ENCODE data around the gene RIMS4. TPM values are rescaled to one million over a fixed set of nuclear protein-coding genes. Genes with fewer than 3 reads are reported as not detected.

The RIMS4 gene
- total and polyA plus RNA-seq, 4 donors = not detected

DNA sequence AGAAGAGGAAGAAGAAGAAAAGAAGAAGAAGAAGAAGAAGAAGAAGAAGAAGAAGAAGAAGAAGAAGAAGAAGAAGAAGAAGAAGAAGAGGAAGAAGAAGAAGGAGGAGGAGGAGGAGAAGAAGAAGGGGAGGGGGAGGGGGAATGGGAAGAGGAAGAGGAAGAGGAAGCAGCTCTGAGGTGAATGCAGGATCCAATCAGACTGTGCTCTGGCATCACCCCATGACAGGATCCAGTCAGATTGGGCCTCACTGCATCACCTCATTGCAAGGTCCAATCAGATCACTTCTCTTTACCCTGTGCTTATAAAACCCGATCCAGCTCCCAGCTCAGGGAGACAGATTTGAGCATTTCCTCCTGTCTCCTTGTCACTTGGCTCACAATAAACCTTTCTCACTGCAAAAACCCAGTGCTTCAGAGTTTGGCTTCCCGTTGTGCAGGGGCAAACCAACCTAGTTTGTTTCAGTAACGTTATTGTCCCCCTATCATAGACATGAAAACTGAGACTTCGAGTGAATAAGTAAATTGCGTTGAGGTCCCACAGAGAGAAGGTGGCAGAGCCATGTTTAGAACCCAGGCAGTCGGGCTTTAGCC lies 46.6 kb upstream of the RIMS4 start:
- Histone ChIP-seq H3K27ac (ENCODE audit: low read depth in 1 of 2, low read length in 2 of 2) (no peak overlapping the region), H3K4me3 (ENCODE audit: low read depth in 1 of 3, low read length in 3 of 3) (no peak overlapping the region), H3K9me3 (ENCODE audit: control insufficient read depth in 4 of 4, low read length in 3 of 4) (no peaks in the 10 kb centered on the region), H3K36me3 (ENCODE audit: control insufficient read depth in 4 of 4, insufficient read depth in 3 of 4, low read depth in 1 of 4, low read length in 3 of 4) (no peaks in the 10 kb centered on the region), H3K27me3 (ENCODE audit: control insufficient read depth in 4 of 4, insufficient read depth in 4 of 4, low read length in 3 of 4) (peaks cover 0 to 2% (median 0%) of the 10 kb centered on the region in 4 donors), H3K4me1 (ENCODE audit: control insufficient read depth in 4 of 4, insufficient read depth in 4 of 4, low read length in 3 of 4) (no peaks in the 10 kb centered on the region), H3K9ac (ENCODE audit: low read depth in 1 of 2, low read length in 2 of 2) (no peak overlapping the region)
- DNase-seq (ENCODE audit: low spot score) = no peak
- TF ChIP-seq JUND (IDR thresholded peaks at IDR 0.05) = no peak
- TF ChIP-seq NR2F2 (IDR thresholded peaks at IDR 0.05) = no peak
- no peak for TF ChIP-seq YY1 (IDR thresholded peaks at IDR 0.05)
- 90% methylated on average over 6 of the region's 6 CpGs for WGBS

DNA sequence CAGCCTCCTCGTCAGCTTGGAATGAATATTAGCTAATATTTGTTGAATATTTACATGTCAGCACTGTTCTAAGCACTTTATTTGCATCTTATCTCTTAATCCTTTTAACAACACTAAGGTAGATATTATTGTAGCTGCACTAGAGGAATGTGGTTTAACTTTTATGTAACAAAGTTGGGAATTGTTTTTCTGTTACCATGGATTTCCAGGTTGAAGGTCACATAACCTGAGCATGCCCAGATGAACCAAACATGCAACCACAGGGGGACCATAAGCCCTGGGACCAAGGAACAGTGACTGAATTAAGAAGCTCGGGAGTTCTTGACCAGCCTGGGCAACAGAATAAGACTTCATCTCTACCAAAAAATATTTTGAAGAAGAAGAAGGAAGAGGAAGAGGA lies 46.1 kb upstream of the RIMS4 start:
- TF ChIP-seq FOXA1 (IDR thresholded peaks at IDR 0.05) = no peak
- TF ChIP-seq RXRA (IDR thresholded peaks at IDR 0.05) = no peak
- H3K4me3 ChIP-seq (ENCODE audit: low read depth in 1 of 3, low read length in 3 of 3) = no peak overlapping the region
- WGBS = 60% methylated on average over 2 of the region's 2 CpGs
- H3K36me3 ChIP-seq (ENCODE audit: control insufficient read depth in 4 of 4, insufficient read depth in 3 of 4, low read depth in 1 of 4, low read length in 3 of 4) = no peaks in the 10 kb centered on the region
- no peak overlapping the region for H3K27ac ChIP-seq (ENCODE audit: low read depth in 1 of 2, low read length in 2 of 2)
- peaks cover 0 to 2% (median 0%) of the 10 kb centered on the region in 4 donors for H3K27me3 ChIP-seq (ENCODE audit: control insufficient read depth in 4 of 4, insufficient read depth in 4 of 4, low read length in 3 of 4)
- no peak overlapping the region for H3K9ac ChIP-seq (ENCODE audit: low read depth in 1 of 2, low read length in 2 of 2)
- no peaks in the 10 kb centered on the region for H3K9me3 ChIP-seq (ENCODE audit: control insufficient read depth in 4 of 4, low read length in 3 of 4)
- DNase-seq (ENCODE audit: low spot score) = no peak
- H3K4me1 ChIP-seq (ENCODE audit: control insufficient read depth in 4 of 4, insufficient read depth in 4 of 4, low read length in 3 of 4) = no peaks in the 10 kb centered on the region

DNA sequence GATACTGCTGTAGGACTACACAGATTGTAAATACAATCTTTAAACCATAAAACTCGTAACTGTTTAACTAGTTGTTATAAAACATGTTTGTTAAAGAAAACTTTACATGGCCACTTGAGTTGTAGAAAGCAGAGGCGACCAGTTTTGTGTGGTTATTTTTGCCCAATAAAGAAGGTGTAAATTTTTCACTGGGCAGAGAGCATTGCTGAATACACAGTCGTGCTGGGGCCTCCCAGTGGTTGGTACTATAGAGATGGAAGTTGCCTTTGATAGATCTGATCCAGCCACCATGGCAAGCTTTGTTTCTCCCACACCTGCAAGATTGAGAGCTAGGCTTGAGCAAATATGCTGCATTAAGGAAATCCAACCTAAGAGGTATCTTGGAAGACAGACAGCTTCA lies 41.2 kb upstream of the RIMS4 start:
- H3K27ac ChIP-seq (ENCODE audit: low read depth in 1 of 2, low read length in 2 of 2) = no peak overlapping the region
- no peak for DNase-seq (ENCODE audit: low spot score)
- 58% methylated on average over 3 of the region's 3 CpGs for WGBS

More for the DNA sequence above, 41.2 kb upstream of the RIMS4 start:
- H3K36me3 ChIP-seq (ENCODE audit: control insufficient read depth in 4 of 4, insufficient read depth in 3 of 4, low read depth in 1 of 4, low read length in 3 of 4) = no peaks in the 10 kb centered on the region
- H3K4me3 ChIP-seq (ENCODE audit: low read depth in 1 of 3, low read length in 3 of 3) = no peak overlapping the region
- no peak for TF ChIP-seq HNF4A (conservative IDR thresholded peaks at IDR 0.05)
- no peak for TF ChIP-seq GABPA (IDR thresholded peaks at IDR 0.05 in 1 of 2, conservative IDR thresholded peaks at IDR 0.05 in 1 of 2)
- TF ChIP-seq, protein P1, sequence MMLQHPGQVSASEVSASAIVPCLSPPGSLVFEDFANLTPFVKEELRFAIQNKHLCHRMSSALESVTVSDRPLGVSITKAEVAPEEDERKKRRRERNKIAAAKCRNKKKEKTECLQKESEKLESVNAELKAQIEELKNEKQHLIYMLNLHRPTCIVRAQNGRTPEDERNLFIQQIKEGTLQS (IDR thresholded peaks at IDR 0.05) = no peak
- no peak for TF ChIP-seq HNF4G (IDR thresholded peaks at IDR 0.05)
- TF ChIP-seq EGR1 (IDR thresholded peaks at IDR 0.05; ENCODE audit: low read depth in 2 of 2) = no peak
- no peak for TF ChIP-seq NR2F2 (IDR thresholded peaks at IDR 0.05)
- no peak for TF ChIP-seq SP1 (IDR thresholded peaks at IDR 0.05)
- TF ChIP-seq, protein P2, sequence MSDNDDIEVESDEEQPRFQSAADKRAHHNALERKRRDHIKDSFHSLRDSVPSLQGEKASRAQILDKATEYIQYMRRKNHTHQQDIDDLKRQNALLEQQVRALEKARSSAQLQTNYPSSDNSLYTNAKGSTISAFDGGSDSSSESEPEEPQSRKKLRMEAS (IDR thresholded peaks at IDR 0.05) = no peak
- no peak for TF ChIP-seq RXRA (IDR thresholded peaks at IDR 0.05)
- TF ChIP-seq CTCF (IDR thresholded peaks at IDR 0.05; ENCODE audit: low read depth, low read length, missing input control) = no peak
- TF ChIP-seq, protein P3, sequence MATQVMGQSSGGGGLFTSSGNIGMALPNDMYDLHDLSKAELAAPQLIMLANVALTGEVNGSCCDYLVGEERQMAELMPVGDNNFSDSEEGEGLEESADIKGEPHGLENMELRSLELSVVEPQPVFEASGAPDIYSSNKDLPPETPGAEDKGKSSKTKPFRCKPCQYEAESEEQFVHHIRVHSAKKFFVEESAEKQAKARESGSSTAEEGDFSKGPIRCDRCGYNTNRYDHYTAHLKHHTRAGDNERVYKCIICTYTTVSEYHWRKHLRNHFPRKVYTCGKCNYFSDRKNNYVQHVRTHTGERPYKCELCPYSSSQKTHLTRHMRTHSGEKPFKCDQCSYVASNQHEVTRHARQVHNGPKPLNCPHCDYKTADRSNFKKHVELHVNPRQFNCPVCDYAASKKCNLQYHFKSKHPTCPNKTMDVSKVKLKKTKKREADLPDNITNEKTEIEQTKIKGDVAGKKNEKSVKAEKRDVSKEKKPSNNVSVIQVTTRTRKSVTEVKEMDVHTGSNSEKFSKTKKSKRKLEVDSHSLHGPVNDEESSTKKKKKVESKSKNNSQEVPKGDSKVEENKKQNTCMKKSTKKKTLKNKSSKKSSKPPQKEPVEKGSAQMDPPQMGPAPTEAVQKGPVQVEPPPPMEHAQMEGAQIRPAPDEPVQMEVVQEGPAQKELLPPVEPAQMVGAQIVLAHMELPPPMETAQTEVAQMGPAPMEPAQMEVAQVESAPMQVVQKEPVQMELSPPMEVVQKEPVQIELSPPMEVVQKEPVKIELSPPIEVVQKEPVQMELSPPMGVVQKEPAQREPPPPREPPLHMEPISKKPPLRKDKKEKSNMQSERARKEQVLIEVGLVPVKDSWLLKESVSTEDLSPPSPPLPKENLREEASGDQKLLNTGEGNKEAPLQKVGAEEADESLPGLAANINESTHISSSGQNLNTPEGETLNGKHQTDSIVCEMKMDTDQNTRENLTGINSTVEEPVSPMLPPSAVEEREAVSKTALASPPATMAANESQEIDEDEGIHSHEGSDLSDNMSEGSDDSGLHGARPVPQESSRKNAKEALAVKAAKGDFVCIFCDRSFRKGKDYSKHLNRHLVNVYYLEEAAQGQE (IDR thresholded peaks at IDR 0.05) = no peak
- no peak for TF ChIP-seq FOXA1 (IDR thresholded peaks at IDR 0.05)
- TF ChIP-seq, protein P4, sequence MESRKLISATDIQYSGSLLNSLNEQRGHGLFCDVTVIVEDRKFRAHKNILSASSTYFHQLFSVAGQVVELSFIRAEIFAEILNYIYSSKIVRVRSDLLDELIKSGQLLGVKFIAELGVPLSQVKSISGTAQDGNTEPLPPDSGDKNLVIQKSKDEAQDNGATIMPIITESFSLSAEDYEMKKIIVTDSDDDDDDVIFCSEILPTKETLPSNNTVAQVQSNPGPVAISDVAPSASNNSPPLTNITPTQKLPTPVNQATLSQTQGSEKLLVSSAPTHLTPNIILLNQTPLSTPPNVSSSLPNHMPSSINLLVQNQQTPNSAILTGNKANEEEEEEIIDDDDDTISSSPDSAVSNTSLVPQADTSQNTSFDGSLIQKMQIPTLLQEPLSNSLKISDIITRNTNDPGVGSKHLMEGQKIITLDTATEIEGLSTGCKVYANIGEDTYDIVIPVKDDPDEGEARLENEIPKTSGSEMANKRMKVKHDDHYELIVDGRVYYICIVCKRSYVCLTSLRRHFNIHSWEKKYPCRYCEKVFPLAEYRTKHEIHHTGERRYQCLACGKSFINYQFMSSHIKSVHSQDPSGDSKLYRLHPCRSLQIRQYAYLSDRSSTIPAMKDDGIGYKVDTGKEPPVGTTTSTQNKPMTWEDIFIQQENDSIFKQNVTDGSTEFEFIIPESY (IDR thresholded peaks at IDR 0.05) = no peak
- no peak for TF ChIP-seq RAD21 (IDR thresholded peaks at IDR 0.05)
- TF ChIP-seq FOXA2 (IDR thresholded peaks at IDR 0.05) = no peak
- H3K27me3 ChIP-seq (ENCODE audit: control insufficient read depth in 4 of 4, insufficient read depth in 4 of 4, low read length in 3 of 4) = peaks cover 0 to 7% (median under 1%) of the 10 kb centered on the region in 4 donors
- H3K9me3 ChIP-seq (ENCODE audit: control insufficient read depth in 4 of 4, low read length in 3 of 4) = no peaks in the 10 kb centered on the region
- no peak overlapping the region for H3K9ac ChIP-seq (ENCODE audit: low read depth in 1 of 2, low read length in 2 of 2)
- H3K4me1 ChIP-seq (ENCODE audit: control insufficient read depth in 4 of 4, insufficient read depth in 4 of 4, low read length in 3 of 4) = no peaks in the 10 kb centered on the region

All from liver (tissue), 9 donors.